Heart left ventricle (tissue), 13 donors: ENCODE data around the gene ADIG.
"Not testable (repeated sequence)": the region's sequence is repeated elsewhere in the genome, so short reads cannot be mapped to it uniquely, and the experiment has no call there.

Source experiments
- POLR2A ChIP-seq, 2 donors: fragments of 450-650 bp; IDR thresholded peaks; one replicate each; pipeline ENCODE4 v1.6.1; 2017; ENCODE audit warnings: antibody characterized with exemption in 2 of 2, mild to moderate bottlenecking in 2 of 2, moderate library complexity in 2 of 2
- TF ChIP-seq, protein P1 (sequence below), 12 donors: fragments of 200-600 bp; sonication (generic) in 4 of 12; IDR thresholded peaks; one replicate each; pipeline versions ENCODE4 v1.5.0 to v1.8.0; 2018 to 2022; ENCODE audit warnings: antibody characterized with exemption in 12 of 12, mild to moderate bottlenecking in 5 of 12
- donor health status: ischemic (EF 13 %, LVEDD 7.1; RV severe dilation, severe dysfunction).
- donor health status: DM: no; HTN: yes; CAD: no.
- donor health status: DM: no; HTN: no; CAD: no.
- donor health status: ischemic (EF 25% LVEDD 6.9; RV normal size, moderate dysfunction).
- donor health status: ischemic (EF 25% LVEDD 5.7; RV mildly dilated, moderate dysfunction).
- donor health status: ischemic (EF 35%, LVEDD 5.7; RV mildly dilated, moderate dysfunction).
- donor health status: nonischemic (EF 11% LVEDD 7.7; RV severe dilation, severe dysfunction).
- donor health status: DM: yes; HTN: yes; CAD: no.
- donor health status: PGD.
- donor health status: ischemic (EF 29% LVEDD 5.4; RV normal size, mild dysfunction).
- donor health status: nonischemic (EF 23%, LVEDD 6.1; RV moderate dilation, normal function).

- TF ChIP-seq, protein P1, sequence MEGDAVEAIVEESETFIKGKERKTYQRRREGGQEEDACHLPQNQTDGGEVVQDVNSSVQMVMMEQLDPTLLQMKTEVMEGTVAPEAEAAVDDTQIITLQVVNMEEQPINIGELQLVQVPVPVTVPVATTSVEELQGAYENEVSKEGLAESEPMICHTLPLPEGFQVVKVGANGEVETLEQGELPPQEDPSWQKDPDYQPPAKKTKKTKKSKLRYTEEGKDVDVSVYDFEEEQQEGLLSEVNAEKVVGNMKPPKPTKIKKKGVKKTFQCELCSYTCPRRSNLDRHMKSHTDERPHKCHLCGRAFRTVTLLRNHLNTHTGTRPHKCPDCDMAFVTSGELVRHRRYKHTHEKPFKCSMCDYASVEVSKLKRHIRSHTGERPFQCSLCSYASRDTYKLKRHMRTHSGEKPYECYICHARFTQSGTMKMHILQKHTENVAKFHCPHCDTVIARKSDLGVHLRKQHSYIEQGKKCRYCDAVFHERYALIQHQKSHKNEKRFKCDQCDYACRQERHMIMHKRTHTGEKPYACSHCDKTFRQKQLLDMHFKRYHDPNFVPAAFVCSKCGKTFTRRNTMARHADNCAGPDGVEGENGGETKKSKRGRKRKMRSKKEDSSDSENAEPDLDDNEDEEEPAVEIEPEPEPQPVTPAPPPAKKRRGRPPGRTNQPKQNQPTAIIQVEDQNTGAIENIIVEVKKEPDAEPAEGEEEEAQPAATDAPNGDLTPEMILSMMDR (IDR thresholded peaks at IDR 0.05), result not testable (repeated sequence)
- not testable (repeated sequence) for TF ChIP-seq POLR2A (IDR thresholded peaks at IDR 0.05)
Observed at GRCh38 chr20:38592411-38592790, 11.4 kb downstream of the ADIG start.
